ENCODE results near the gene LEF1. TPM values are rescaled to one million over a fixed set of nuclear protein-coding genes. Genes with fewer than 3 reads are reported as not detected.

LEF1 gene
- total RNA-seq, 1 experiment from 2014 or later: 0.54 TPM

- no peak for DNase-seq (ENCODE audit: low read depth, low spot score)
- intact Hi-C loops (cut with micrococcal nuclease; ENCODE audit: unreplicated experiment): no loop called here
- ChIA-PET POLR2A (no interaction called here), CTCF (no interaction called here)
- Histone ChIP-seq H3K4me3 (ENCODE audit: low read depth in 2 of 2, low read length in 2 of 2) (no peak overlapping the region), H3K27me3 (ENCODE audit: control insufficient read depth, insufficient read depth, low read length) (no peaks in the 10 kb centered on the region; the same call in 1 of the 2 replicates), H3K36me3 (ENCODE audit: control insufficient read depth, insufficient read depth, low read length) (no peaks in the 10 kb centered on the region), H3K4me1 (ENCODE audit: control insufficient read depth, insufficient read depth, low read length) (no peaks in the 10 kb centered on the region), H3K27ac (ENCODE audit: low read length) (no peak overlapping the region), H3K9me3 (ENCODE audit: control insufficient read depth, insufficient read depth, low read depth, low read length) (no peaks in the 10 kb centered on the region)
- TF ChIP-seq CTCF (IDR thresholded peaks at IDR 0.05): no peak
- TF ChIP-seq SIN3A (IDR thresholded peaks at IDR 0.05; ENCODE audit: borderline replicate concordance, insufficient read depth, low read depth, low read length): no peak
- TF ChIP-seq REST (IDR thresholded peaks at IDR 0.05; ENCODE audit: insufficient read depth in 1 of 2, low read depth in 2 of 2, low read length in 1 of 2): no peak
- no peak for TF ChIP-seq POLR2AphosphoS5 (IDR thresholded peaks at IDR 0.05; ENCODE audit: low read depth, low read length)
- no peak for TF ChIP-seq TCF7L2 (IDR thresholded peaks at IDR 0.05; ENCODE audit: low read depth, low read length)
- ATAC-seq: no peak
- no TSS peak for BruUV-seq (replicated peaks)
- in situ Hi-C loops (cut with HindIII; ENCODE audit: low pct_unique_long_range_greater_than_20kb, low sequenced_read_pairs): no loop called here
These were observed 112.3 kb downstream of the LEF1 start for GRCh38 chr4:108056418-108056817.

GRCh38 chr4:108055787-108056186, 112.9 kb downstream of the LEF1 start:
- CTCF ChIA-PET: no interaction called here
- DNase-seq (ENCODE audit: low read depth, low spot score) (no peak), ATAC-seq (no peak)
- H3K9me3 ChIP-seq (ENCODE audit: control insufficient read depth, insufficient read depth, low read depth, low read length): no peaks in the 10 kb centered on the region
- intact Hi-C loops (cut with micrococcal nuclease; ENCODE audit: unreplicated experiment) (no loop called here), in situ Hi-C loops (cut with HindIII; ENCODE audit: low pct_unique_long_range_greater_than_20kb, low sequenced_read_pairs) (no loop called here)
- no peak overlapping the region for H3K27ac ChIP-seq (ENCODE audit: low read length)
- no peak overlapping the region for H3K4me3 ChIP-seq (ENCODE audit: low read depth in 2 of 2, low read length in 2 of 2)
- no peaks in the 10 kb centered on the region; the same call in 1 of the 2 replicates for H3K27me3 ChIP-seq (ENCODE audit: control insufficient read depth, insufficient read depth, low read length)
- POLR2A ChIA-PET: no interaction called here
- no peak for TF ChIP-seq POLR2AphosphoS5 (IDR thresholded peaks at IDR 0.05; ENCODE audit: low read depth, low read length)
- no peaks in the 10 kb centered on the region for H3K4me1 ChIP-seq (ENCODE audit: control insufficient read depth, insufficient read depth, low read length)
- BruUV-seq (replicated peaks): no TSS peak
- H3K36me3 ChIP-seq (ENCODE audit: control insufficient read depth, insufficient read depth, low read length): no peaks in the 10 kb centered on the region

GRCh38 chr4:108054025-108054638, 114.6 kb downstream of the LEF1 start:
- H3K4me3 ChIP-seq (ENCODE audit: low read depth in 2 of 2, low read length in 2 of 2): no peak overlapping the region
- no peak overlapping the region for H3K27ac ChIP-seq (ENCODE audit: low read length)
- intact Hi-C loops (cut with micrococcal nuclease; ENCODE audit: unreplicated experiment) (no loop called here), in situ Hi-C loops (cut with HindIII; ENCODE audit: low pct_unique_long_range_greater_than_20kb, low sequenced_read_pairs) (no loop called here)
- H3K9me3 ChIP-seq (ENCODE audit: control insufficient read depth, insufficient read depth, low read depth, low read length): no peaks in the 10 kb centered on the region
- POLR2A ChIA-PET: no interaction called here
- H3K36me3 ChIP-seq (ENCODE audit: control insufficient read depth, insufficient read depth, low read length): no peaks in the 10 kb centered on the region
- no peaks in the 10 kb centered on the region; the same call in 1 of the 2 replicates for H3K4me1 ChIP-seq (ENCODE audit: control insufficient read depth, insufficient read depth, low read length)
- DNase-seq (ENCODE audit: low read depth, low spot score) (no peak), ATAC-seq (no peak)
- no peak for TF ChIP-seq TCF7L2 (IDR thresholded peaks at IDR 0.05; ENCODE audit: low read depth, low read length)
- no TSS peak for BruUV-seq (replicated peaks)
- no peaks in the 10 kb centered on the region; the same call in 1 of the 2 replicates for H3K27me3 ChIP-seq (ENCODE audit: control insufficient read depth, insufficient read depth, low read length)
- CTCF ChIA-PET: interaction anchor here (0.6 kb wide), 1 partner anchor 40 kb away, joined by 4 read pairs; no protein-coding TSS in a partner anchor
